T-helper 22 cell (primary cell): ENCODE results near the gene ZMIZ1.
A peak's percentile ranks its signal among the peaks of the same experiment; 100 is the strongest.
"Not testable (repeated sequence)": the region's sequence is repeated elsewhere in the genome, so short reads cannot be mapped to it uniquely, and the experiment has no call there.

Experiments
- DNase-seq: peaks from one replicate; pipeline ENCODE4 v3.0.0-alpha.2; 2020; ENCODE audit warnings: low read depth

Gene ZMIZ1

GRCh38 chr10:79266543-79267312, 198.0 kb downstream of the ZMIZ1 start:
- no peak for DNase-seq

DNA sequence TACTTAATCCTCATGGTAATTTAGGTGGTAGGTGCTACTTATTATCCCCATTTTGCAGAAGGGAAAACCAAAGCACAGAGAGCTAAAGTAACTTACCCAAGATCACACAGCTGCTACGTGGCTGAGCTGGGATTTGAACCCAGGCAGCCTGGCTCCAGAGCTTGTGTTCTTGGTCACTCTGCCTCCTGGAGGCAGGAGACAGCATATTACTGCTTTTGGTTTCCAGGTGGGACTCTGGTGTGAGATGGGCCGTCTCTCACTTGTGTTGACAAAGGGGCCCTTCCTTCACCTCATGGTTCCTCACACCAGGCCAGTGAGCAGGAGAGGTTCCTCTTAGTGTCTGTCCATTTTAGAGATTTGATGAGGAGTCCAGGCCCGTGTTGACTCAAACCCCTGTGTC, 198.7 kb downstream of the ZMIZ1 start:
- no peak for DNase-seq

GRCh38 chr10:79268161-79268601, 199.4 kb downstream of the ZMIZ1 start:
- no peak for DNase-seq

DNA sequence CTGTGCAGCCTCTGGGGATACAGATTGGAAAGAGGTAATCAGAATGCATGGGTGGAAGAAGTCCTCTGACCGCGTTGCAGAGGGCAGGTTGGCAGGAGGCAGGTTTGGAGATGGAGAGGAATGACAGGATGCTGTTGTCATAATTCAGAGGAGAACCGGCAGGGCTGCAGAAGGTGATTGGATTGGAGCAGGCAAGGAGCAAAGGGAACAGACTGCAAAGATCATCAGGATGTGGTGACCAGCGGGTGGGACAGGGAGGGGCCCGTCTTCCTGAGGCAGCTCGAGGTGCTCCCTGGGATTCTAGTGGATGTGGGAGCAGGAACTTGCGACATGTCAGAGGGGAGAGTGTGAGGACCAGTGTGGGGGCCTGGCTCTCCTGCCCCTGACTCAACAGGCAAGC, 200.0 kb downstream of the ZMIZ1 start:
- no peak for DNase-seq

DNA sequence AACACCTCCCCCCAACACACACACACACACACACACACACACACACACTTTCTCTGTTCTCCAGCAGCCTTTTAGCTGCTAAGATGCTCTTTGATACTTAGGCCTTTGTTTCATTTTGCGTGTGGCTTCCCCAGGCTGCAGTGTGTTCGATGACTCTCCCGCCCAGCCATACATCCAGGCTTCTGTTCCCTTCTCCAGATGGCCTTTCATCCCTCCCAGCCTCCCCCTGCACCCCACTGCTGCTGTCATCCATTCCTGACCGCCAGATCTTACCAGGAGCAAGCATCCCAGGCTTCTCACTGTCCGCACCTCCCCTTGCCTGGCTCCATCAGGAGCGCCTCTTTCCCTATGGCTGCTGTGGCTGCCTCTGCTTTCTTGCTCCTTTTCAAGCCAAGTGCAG, 200.7 kb downstream of the ZMIZ1 start:
- DNase-seq = no peak

DNA sequence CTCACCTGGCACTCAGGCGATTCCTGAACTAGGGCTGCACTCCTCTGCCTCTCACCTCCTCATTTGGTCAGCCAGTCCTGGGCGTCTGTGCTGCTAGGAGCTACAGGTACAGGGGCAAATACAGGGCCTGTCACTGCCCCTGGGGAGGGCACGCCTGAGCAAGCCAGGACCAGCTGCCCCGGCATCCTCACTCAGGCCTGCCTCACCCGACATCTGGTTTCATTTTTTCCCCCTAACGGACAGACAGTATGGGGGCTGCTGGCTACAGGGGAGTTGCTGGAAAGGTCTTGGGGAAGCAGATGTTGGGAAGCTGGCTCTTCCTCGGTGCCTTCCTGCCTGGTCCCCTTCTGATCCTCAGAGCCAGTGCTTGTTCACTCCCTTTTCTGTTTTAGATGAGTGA, 201.2 kb downstream of the ZMIZ1 start:
- no peak for DNase-seq

- DNase-seq = no peak
Measured at GRCh38 chr10:79270466-79271246, 201.9 kb downstream of the ZMIZ1 start.

DNA sequence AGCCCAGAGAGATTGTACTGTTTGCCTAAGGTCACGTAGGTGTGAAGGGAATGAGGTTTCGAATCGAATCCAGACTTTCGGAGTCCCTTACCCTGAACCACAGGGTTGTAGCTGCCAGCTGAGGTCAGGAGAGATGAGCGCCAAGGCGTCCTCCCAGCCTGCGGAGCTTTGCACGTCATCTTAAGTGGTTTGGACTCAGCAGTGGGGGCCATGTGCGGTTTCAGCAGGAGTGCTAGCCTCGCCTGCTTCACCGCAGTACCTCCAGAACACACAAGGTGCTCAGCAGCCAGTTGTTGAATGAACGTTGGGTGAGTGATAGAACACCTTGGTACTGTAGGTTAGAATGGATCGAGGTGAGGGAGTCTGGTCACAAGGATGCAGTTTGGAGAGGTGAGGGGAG, 203.6 kb downstream of the ZMIZ1 start:
- no peak for DNase-seq

DNA sequence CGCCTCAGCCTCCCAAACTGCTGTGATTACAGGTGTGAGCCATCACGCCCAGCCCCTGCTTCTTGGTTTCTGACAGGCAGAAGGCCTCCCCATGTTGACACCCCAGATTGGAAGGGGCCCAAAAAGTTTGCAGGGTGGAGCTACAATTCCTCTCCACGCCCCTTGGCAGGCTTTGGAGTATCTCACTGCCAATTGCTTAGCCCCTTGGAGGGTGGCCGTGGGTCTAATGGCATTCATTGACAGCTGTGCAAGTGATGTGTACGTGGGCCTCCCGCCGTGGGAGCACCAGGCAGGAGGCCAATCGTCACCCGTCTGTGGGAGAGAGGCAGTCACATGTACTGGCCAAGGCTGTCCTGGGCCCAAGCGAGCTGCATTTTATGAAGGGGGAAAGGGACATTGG, 204.8 kb downstream of the ZMIZ1 start:
- no peak for DNase-seq

- no peak for DNase-seq
Measured at GRCh38 chr10:79274279-79275104, 205.7 kb downstream of the ZMIZ1 start.

GRCh38 chr10:79275105-79275430, 206.3 kb downstream of the ZMIZ1 start:
- no peak for DNase-seq

GRCh38 chr10:79275431-79275851, 206.7 kb downstream of the ZMIZ1 start:
- no peak for DNase-seq

DNA sequence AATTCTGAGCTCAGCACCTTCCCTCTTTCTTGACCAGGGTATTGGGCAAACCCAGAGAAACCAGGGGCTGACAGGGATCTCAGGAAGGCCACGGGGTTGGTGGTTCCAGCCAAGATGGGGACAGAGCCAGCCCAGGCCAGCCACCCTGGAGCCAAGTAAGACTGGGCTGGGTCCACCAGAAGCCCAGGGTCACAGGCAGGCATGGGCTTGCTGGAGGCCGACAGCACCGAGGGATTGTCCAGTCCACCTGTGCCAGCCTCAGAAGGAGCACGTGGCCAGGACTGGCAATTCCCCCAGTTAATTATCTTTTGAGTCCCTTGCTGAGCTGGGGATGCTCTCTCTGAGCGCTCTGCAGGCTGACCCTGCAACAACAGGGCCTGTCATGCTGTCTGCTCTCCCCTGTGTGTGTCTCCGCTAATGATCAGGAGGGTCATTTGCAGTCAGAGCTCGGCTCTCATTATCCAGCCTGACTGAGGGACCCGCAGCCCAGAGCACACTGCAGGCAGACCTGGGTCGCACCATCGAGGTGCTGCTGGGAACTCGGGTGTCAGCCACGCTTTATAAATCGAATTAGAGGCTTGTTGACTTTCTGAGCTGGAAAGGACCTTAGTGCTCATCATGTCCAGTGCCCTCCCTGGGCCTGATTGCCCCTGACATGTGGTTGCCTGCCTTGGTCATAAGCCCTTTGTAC, 209.0 kb downstream of the ZMIZ1 start:
- DNase-seq = no peak

DNA sequence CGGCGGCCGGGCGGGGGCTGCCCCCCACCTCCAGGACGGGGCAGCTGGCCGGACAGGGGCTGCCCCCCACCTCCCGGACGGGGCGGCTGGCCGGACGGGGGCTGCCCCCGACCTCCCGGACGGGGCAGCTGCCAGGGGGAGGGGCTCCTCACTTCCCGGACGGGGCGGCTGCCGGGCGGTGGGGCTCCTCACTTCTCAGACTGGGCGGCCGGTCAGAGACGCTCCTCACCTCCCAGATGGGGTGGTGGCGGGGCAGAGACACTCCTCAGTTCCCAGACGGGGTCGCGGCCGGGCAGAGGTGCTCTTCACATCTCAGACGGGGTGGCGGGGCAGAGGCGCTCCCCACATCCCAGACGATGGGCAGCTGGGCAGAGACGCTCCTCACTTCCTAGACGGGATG, 210.3 kb downstream of the ZMIZ1 start:
- not testable (repeated sequence) for DNase-seq

DNA sequence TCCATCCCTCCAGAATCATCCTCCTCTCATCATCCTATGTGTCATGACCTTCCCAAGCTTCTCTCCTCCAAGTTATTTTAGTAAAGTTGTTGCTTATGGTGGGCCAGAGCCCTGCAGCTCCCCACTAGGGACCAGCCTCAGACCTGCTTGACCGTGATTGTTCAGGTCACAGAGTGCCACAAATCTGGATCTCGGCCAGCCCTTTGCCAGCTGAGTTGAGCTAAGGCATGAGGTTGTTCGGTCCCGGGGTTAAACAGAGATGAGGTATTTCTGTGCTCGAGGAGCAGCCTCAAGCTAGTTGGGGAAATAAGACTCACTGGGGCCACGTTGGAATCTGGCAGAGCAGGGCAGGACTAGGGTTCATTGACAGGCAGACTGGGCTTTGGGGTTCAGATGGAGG, 212.2 kb downstream of the ZMIZ1 start:
- DNase-seq = no peak

- DNase-seq = no peak
Measured at GRCh38 chr10:79282388-79282787, 213.6 kb downstream of the ZMIZ1 start.

DNA sequence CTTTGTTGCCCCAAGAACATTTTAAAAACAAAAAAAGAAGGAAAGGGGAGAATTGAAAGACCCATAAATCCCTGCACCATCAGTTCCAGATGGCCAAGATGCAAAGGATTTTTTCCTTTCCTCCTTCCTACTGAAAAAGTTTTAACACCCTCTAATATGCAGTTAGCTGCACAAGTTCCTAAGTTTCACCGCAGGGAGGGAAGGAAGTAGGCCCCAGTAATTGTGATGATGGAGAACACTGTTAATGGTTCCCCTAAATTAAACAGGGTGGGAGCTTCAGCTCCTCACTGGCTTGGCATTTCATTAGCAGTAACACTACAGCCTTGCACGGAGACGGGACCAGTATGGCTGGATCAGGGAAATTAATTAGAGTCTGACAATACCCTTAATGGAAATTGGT, 214.8 kb downstream of the ZMIZ1 start:
- DNase-seq = no peak

- DNase-seq = no peak
Measured at GRCh38 chr10:79284158-79284871, 215.5 kb downstream of the ZMIZ1 start.

DNA sequence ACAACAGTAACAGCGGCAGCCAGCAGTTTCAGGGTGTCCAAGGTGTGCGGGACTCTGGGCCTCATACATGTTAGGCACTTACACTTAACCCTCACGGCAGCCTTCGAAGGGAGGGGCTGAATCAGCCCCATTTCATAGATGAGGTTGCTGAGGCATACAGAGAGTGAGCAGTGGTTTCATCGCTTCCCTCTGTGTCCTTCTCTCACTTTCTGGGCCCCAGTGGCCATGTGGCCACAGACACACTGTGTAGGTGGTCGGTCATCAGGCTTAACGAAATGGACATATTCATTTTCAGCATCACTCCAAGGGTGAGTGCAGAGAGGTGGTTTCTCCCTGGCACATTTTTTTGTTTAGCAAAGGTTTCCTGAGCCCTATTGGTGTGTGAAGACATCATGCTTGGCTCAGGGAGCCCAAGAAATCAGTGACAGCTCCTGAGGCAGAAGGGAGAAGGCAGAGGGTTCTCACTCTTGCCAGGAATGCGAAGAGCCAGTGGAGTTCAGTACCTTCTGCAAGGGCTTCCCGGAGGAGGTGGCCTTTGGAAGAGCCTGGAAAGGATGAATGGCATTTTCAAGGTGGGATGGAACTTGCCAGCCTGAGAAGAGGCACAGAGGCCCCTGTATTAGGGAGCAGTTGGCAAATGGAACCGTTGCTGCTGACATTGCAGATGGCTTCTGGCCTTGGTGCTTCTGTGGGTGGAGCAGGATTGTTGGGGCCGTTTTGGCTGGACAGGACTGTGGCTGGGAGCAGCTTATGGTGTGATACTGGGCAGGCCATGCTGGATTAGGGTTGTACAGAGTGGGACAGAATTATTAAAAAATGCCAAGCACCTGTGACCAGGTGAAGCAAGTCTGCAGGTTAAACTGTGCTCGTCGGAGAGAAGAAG, 216.8 kb downstream of the ZMIZ1 start:
- DNase-seq = peak; percentile 14

DNA sequence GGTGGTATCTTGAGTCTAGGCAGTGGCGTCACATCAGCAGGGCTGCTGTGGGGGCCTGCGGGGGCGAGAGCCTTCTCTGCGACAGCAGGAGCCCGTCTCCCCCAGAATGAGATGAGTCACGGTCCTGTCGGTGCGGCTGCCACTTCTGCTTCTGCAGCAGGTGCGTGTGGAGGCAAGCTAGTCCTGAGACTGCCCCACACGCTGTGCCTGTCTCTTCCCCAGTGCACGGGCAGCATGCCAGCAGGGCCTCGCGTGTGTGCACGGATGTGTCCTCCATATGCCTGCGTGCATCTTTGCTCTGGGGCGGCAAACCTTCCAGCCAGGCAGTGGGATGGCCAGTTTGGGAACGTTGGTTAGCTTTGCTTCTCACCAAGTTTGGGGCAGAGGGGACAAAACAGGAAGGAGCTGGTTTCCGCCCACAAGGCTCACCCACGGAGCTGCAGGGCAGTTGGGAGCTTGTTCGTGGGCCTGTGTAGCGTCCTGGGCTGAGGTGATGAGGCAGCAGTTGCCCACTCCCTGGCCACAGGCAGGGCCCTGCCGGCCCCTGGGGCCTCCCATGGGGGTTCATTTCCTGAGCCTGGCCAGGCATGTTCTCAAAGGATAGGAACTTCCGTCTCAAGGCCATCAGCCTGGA, 217.7 kb downstream of the ZMIZ1 start:
- DNase-seq = peak; percentile 84
